A549 (cell line): ENCODE measurements around the gene GAREM1. TPM values are rescaled to one million over a fixed set of nuclear protein-coding genes. Genes with fewer than 3 reads are reported as not detected.

Source experiments
- ATAC-seq, 2 experiments: fragments of 200-7000 bp in 1 of 2; fragments of >200 bp in 1 of 2; cut with Nextera tagmentation in 1 of 2; cut with Tn5 transposase in 1 of 2; 3 replicates each; pipeline versions ENCODE4 v1.8.0 to v1.9.1; 2018 to 2020; ENCODE audit warnings: mild to moderate bottlenecking in 1 of 2, moderate library complexity in 1 of 2
- CTCF ChIA-PET: fragments of 300-600 bp; sonication (Branson Sonifier 250); formaldehyde crosslinking; extraction: SDS; loops from one replicate; lab custom pipeline; 2021; ENCODE audit warnings: antibody characterized with exemption, inconsistent platforms; lab: Yijun Ruan, JAX
- POLR2A ChIA-PET: fragments of 350-600 bp; formaldehyde crosslinking; extraction: SDS; loops from one replicate; lab custom pipeline; 2021; ENCODE audit warnings: antibody characterized with exemption, inconsistent platforms; lab: Yijun Ruan, JAX
- DNase-seq, 2 experiments: peaks; one replicate each; pipeline versions ENCODE4 v3.0.0 to v3.0.0-alpha.2; 2011 to 2016; ENCODE audit warnings: low read depth in 1 of 2, low spot score in 1 of 2
- FAIRE-seq: peaks from 2 replicates; lab custom pipeline; 2011; peaks lifted over from hg19 to GRCh38; lab: Jason Lieb, UNC
- H3K27ac ChIP-seq, 2 experiments: fragments of >200 bp; sonication (Bioruptor Twin); formaldehyde crosslinking; 3 replicates each; pipeline ENCODE4 v1.5.1; 2016 to 2017
- H3K4me1 ChIP-seq: fragments of >200 bp; sonication (Bioruptor Twin); formaldehyde crosslinking; 3 replicates; pipeline ENCODE4 v1.6.1; 2016
- H3K4me2 ChIP-seq: fragments of >200 bp; sonication (Bioruptor Twin); formaldehyde crosslinking; 3 replicates; pipeline ENCODE4 v1.6.1; 2016
- H3K4me3 ChIP-seq: fragments of >200 bp; sonication (Bioruptor Twin); formaldehyde crosslinking; 3 replicates; pipeline ENCODE4 v1.5.1; 2016
- H3K9me3 ChIP-seq: fragments of >200 bp; sonication (Bioruptor Twin); formaldehyde crosslinking; 3 replicates; pipeline ENCODE4 v1.6.1; 2016
- BHLHE40 ChIP-seq: IDR thresholded peaks from 2 replicates; pipeline ENCODE4 v1.6.1; 2012; ENCODE audit warnings: low read depth, low read length, inconsistent platforms
- CBX2 ChIP-seq: fragments of 200-600 bp; sonication (generic); IDR thresholded peaks from 2 replicates; pipeline ENCODE4 v1.6.1; 2016; ENCODE audit warnings: low read depth, mild to moderate bottlenecking, borderline replicate concordance
- CBX8 ChIP-seq: fragments of 200-600 bp; sonication (generic); IDR thresholded peaks from 2 replicates; pipeline ENCODE4 v1.6.1; 2016
- CEBPB ChIP-seq, 2 experiments: fragments of >200 bp in 1 of 2; sonication (Bioruptor Twin) in 1 of 2; formaldehyde crosslinking in 1 of 2; IDR thresholded peaks; 2 replicates each; pipeline ENCODE4 v1.6.1; 2012 to 2016
- CHD2 ChIP-seq: fragments of 150-350 bp; IDR thresholded peaks from 2 replicates; pipeline ENCODE4 v1.6.1; 2014; ENCODE audit warnings: low read length; ENCODE audit not compliant: partially characterized antibody
- E2F6 ChIP-seq: IDR thresholded peaks from 2 replicates; pipeline ENCODE4 v1.6.1; 2012; ENCODE audit warnings: low read depth, borderline replicate concordance
- ESRRA ChIP-seq: fragments of 150-350 bp; IDR thresholded peaks from 2 replicates; pipeline ENCODE4 v1.6.1; 2014; ENCODE audit warnings: mild to moderate bottlenecking, low read length, borderline replicate concordance
- GATA3 ChIP-seq: IDR thresholded peaks from 2 replicates; pipeline ENCODE4 v1.6.1; 2012; ENCODE audit warnings: borderline replicate concordance
- HOXB13 ChIP-seq: fragments of 250-450 bp; sonication (Bioruptor Pico); IDR thresholded peaks from 2 replicates; pipeline ENCODE4 v1.5.0; 2020; ENCODE audit warnings: low read depth, mild to moderate bottlenecking, moderate library complexity
- JUNB ChIP-seq: fragments of >200 bp; sonication (Bioruptor Twin); formaldehyde crosslinking; IDR thresholded peaks from 2 replicates; pipeline ENCODE4 v1.6.1; 2016
- KDM1A ChIP-seq: fragments of 200-600 bp; sonication (generic); IDR thresholded peaks from 2 replicates; pipeline ENCODE4 v1.6.1; 2016; ENCODE audit warnings: low read depth, mild to moderate bottlenecking
- MAX ChIP-seq: IDR thresholded peaks from 2 replicates; pipeline ENCODE4 v1.6.1; 2012
- MAZ ChIP-seq: fragments of 150-350 bp; IDR thresholded peaks from 2 replicates; pipeline ENCODE4 v1.6.1; 2014; ENCODE audit warnings: antibody characterized with exemption, low read depth, low read length, borderline replicate concordance
- NFE2L2 ChIP-seq: fragments of 150-350 bp; conservative IDR thresholded peaks from 2 replicates; pipeline ENCODE4 v1.6.1; 2014; ENCODE audit warnings: low read length
- NR3C1 ChIP-seq: fragments of >200 bp; sonication (Bioruptor Twin); formaldehyde crosslinking; IDR thresholded peaks from 3 replicates; pipeline ENCODE4 v1.6.1; 2017
- PHF8 ChIP-seq: fragments of 200-600 bp; sonication (generic); IDR thresholded peaks from 2 replicates; pipeline ENCODE4 v1.6.1; 2016; ENCODE audit warnings: low read depth, mild to moderate bottlenecking, antibody characterized with exemption, moderate library complexity, borderline replicate concordance
- POLR2A ChIP-seq: IDR thresholded peaks from 2 replicates; pipeline ENCODE4 v1.6.1; 2012; ENCODE audit warnings: mild to moderate bottlenecking, low read length
- RAD21 ChIP-seq, 2 experiments: fragments of >200 bp in 1 of 2; sonication (Bioruptor Twin) in 1 of 2; formaldehyde crosslinking in 1 of 2; IDR thresholded peaks in 1 of 2; conservative IDR thresholded peaks in 1 of 2; 2 replicates in 1 of 2; 3 replicates in 1 of 2; pipeline ENCODE4 v1.6.1; 2012 to 2018; ENCODE audit warnings: inconsistent platforms in 1 of 2
- RCOR1 ChIP-seq: fragments of 150-350 bp; IDR thresholded peaks from 2 replicates; pipeline ENCODE4 v1.6.1; 2014; ENCODE audit warnings: antibody characterized with exemption, low read length, low read depth
- TFCP2L1 ChIP-seq: fragments of 250-450 bp; sonication (Bioruptor Pico); IDR thresholded peaks from 2 replicates; pipeline ENCODE4 v1.5.0; 2021; ENCODE audit warnings: mild to moderate bottlenecking
- TP53 ChIP-seq: fragments of 250-450 bp; sonication (Bioruptor Pico); IDR thresholded peaks from 2 replicates; pipeline ENCODE4 v1.5.0; 2021; ENCODE audit warnings: mild to moderate bottlenecking, moderate library complexity
- USF2 ChIP-seq: fragments of 450-650 bp; IDR thresholded peaks from 2 replicates; pipeline ENCODE4 v1.6.1; 2014; ENCODE audit warnings: antibody characterized with exemption
- ZSCAN20 ChIP-seq: fragments of 250-450 bp; sonication (Bioruptor Pico); IDR thresholded peaks from 2 replicates; pipeline ENCODE4 v1.8.0; 2022; ENCODE audit warnings: mild to moderate bottlenecking, moderate library complexity
- WGBS: methylation state at CpG from one replicate; pipeline ENCODE4 v1.1.6; 2017; ENCODE audit errors: missing lambda C conversion rate; 5-methylcytosine and 5-hydroxymethylcytosine counted together
- polyA plus RNA-seq, 4 experiments: library from polyadenylated mRNA; depleted of rRNA in 3 of 4; stranded (reverse); fragments of >200 nt; fragmentation: RNase III in 1 of 4; extraction: RNeasy Plus Mini Kit Qiagen cat#74134 plus additional on column Dnase treatment in 1 of 4; gene quantifications; 2 replicates in 3 of 4; 3 replicates in 1 of 4; pipeline ENCODE4 v1.2.3, GENCODE V29; 2011 to 2017

The GAREM1 gene
- polyA plus RNA-seq, 2 of the 4 experiments (the other 2 are of a cell fraction): 1.3 to 5.0 TPM

- TF ChIP-seq ESRRA: no peak
- TF ChIP-seq CBX2: no peak
- no peak for TF ChIP-seq JUNB
- TF ChIP-seq CHD2: no peak
- TF ChIP-seq RCOR1: no peak
- no peak for TF ChIP-seq E2F6
These were observed 8.9 kb downstream of the GAREM1 start (continued) for GRCh38 chr18:32461709-32462272.

- no peak overlapping the region for H3K4me3 ChIP-seq
- no peak for DNase-seq
- TF ChIP-seq NFE2L2 (no peak), POLR2A (no peak), USF2 (no peak), CHD2 (no peak), E2F6 (no peak), ZSCAN20 (CRISPR knock-in tag) (no peak), HOXB13 (CRISPR knock-in tag) (no peak), MAX (no peak), NR3C1 (no peak), KDM1A (no peak), TP53 (no peak), CEBPB (IDR thresholded peaks at IDR 0.05) (no peak), TFCP2L1 (CRISPR knock-in tag) (no peak), PHF8 (no peak), CBX2 (no peak), MAZ (no peak), RAD21 (conservative IDR thresholded peaks at IDR 0.05 in 1 of 2, IDR thresholded peaks at IDR 0.05 in 1 of 2) (no peak), GATA3 (no peak)
- TF ChIP-seq, all 56 proteins: peak for 0
- ATAC-seq: no peak
- ChIA-PET POLR2A (interaction anchor here (0.6 kb wide), 1 partner anchor 33 kb away, joined by 3 read pairs; no protein-coding TSS in a partner anchor), CTCF (interaction anchor here (1.2 kb wide), 1 partner anchor 10 kb away, joined by 5 read pairs; the partner anchor contains the start of gene GAREM1)
- 48% methylated on average over 4 of the region's 4 CpGs for WGBS
- no peaks in the 10 kb centered on the region for H3K9me3 ChIP-seq
- peak overlapping the region; percentile 61 for H3K4me2 ChIP-seq
- H3K27ac ChIP-seq: no peak overlapping the region
- H3K4me1 ChIP-seq: peaks cover 24% of the 10 kb centered on the region
- FAIRE-seq: no peak
These were observed 10.4 kb downstream of the GAREM1 start for GRCh38 chr18:32460171-32460731.

- DNase-seq: no peak
- H3K4me1 ChIP-seq: peaks cover 28% of the 10 kb centered on the region
- WGBS: 86% methylated on average over 4 of the region's 4 CpGs
- no peaks in the 10 kb centered on the region for H3K9me3 ChIP-seq
- no peak for ATAC-seq
- no peak overlapping the region for H3K27ac ChIP-seq
- ChIA-PET POLR2A (interaction anchor here (0.6 kb wide), 1 partner anchor 33 kb away, joined by 3 read pairs; no protein-coding TSS in a partner anchor), CTCF (interaction anchor here (1.2 kb wide), 1 partner anchor 11 kb away, joined by 5 read pairs; the partner anchor contains the start of gene GAREM1)
- TF ChIP-seq TFCP2L1 (CRISPR knock-in tag) (no peak), TP53 (no peak), CEBPB (IDR thresholded peaks at IDR 0.05) (no peak), CBX8 (no peak), BHLHE40 (no peak)
- no peak for FAIRE-seq
- H3K4me2 ChIP-seq: peak overlapping the region; percentile 61
- no peak overlapping the region for H3K4me3 ChIP-seq
These were observed 11.2 kb downstream of the GAREM1 start for GRCh38 chr18:32459361-32460101.
